Loucy (cell line): ENCODE measurements around the gene TAF1D.

ENCODE experiments used
- CTCF ChIP-seq: fragments of 200-600 bp; sonication (generic); conservative IDR thresholded peaks from 2 replicates; pipeline ENCODE4 v1.5.1; 2014; ENCODE audit warnings: mild to moderate bottlenecking, antibody characterized with exemption, low read length
- EZH2phosphoT487 ChIP-seq: fragments of 200-600 bp; IDR thresholded peaks from 2 replicates; pipeline ENCODE4 v1.6.1; 2018; ENCODE audit warnings: antibody characterized with exemption, mild to moderate bottlenecking, moderate library complexity, borderline replicate concordance

GRCh38 chr11:93761910-93762309, 20.6 kb upstream of the TAF1D start:
- TF ChIP-seq CTCF: no peak
- no peak for TF ChIP-seq EZH2phosphoT487
